Thyroid gland (tissue), 4 donors: Measurements from ENCODE around the gene FRMD7.

Experiments used
- CTCF ChIP-seq, 6 experiments: fragments of 200-600 bp in 3 of 6; fragments of 450-650 bp in 3 of 6; sonication (generic) in 3 of 6; IDR thresholded peaks; one replicate each; pipeline ENCODE4 v1.5.1; 2016 to 2019; ENCODE audit warnings: antibody characterized with exemption in 6 of 6, mild to moderate bottlenecking in 2 of 6, inconsistent platforms in 1 of 6, moderate library complexity in 1 of 6
- POLR2A ChIP-seq, 2 donors: fragments of 450-650 bp; IDR thresholded peaks; one replicate each; pipeline ENCODE4 v1.6.1; 2017; ENCODE audit warnings: antibody characterized with exemption in 2 of 2, mild to moderate bottlenecking in 2 of 2, moderate library complexity in 1 of 2

- TF ChIP-seq POLR2A (IDR thresholded peaks at IDR 0.05) (no peak), CTCF (IDR thresholded peaks at IDR 0.05) (no peak)
Measured at GRCh38 chrX:132171881-132172280, 44.1 kb upstream of the FRMD7 start.
